H1 (cell line): Measurements from ENCODE around the gene HAGH. TPM values are rescaled to one million over a fixed set of nuclear protein-coding genes. Genes with fewer than 3 reads are reported as not detected.

ENCODE experiments used
- CTCF ChIA-PET: fragments of 300-600 bp; sonication (Branson Sonifier 250); formaldehyde crosslinking; loops from one replicate; lab custom pipeline; 2021; ENCODE audit not compliant: partially characterized antibody; lab: Charles Lee
- POLR2A ChIA-PET: fragments of 300-600 bp; sonication (Branson Sonifier 250); formaldehyde crosslinking; loops from one replicate; lab custom pipeline; 2021; ENCODE audit warnings: inconsistent platforms; ENCODE audit not compliant: partially characterized antibody; lab: Charles Lee
- DNase-seq, 2 experiments: peaks; one replicate each; pipeline versions ENCODE4 v3.0.0 to v3.0.0-alpha.2; 2010 to 2022; ENCODE audit warnings: low spot score in 2 of 2, low read depth in 1 of 2, mixed read lengths in 1 of 2
- FAIRE-seq: peaks from 2 replicates; lab custom pipeline; 2011; peaks lifted over from hg19 to GRCh38; lab: Jason Lieb, UNC
- H2AFZ ChIP-seq: 2 replicates; pipeline ENCODE4 v1.8.1; 2012; ENCODE audit warnings: low read length, inconsistent platforms
- H2AK5ac ChIP-seq: 2 replicates; pipeline ENCODE4 v1.6.1; 2013; ENCODE audit warnings: low read depth, low read length
- H2BK120ac ChIP-seq: replicated peaks from 2 replicates; pipeline ENCODE3; 2013; ENCODE audit warnings: low read depth, low read length, inconsistent platforms
- H2BK12ac ChIP-seq: 2 replicates; pipeline ENCODE4 v1.6.1; 2013; ENCODE audit warnings: low read depth, low read length
- H2BK15ac ChIP-seq: 2 replicates; pipeline ENCODE4 v1.6.1; 2013; ENCODE audit warnings: low read length
- H2BK20ac ChIP-seq: 2 replicates; pipeline ENCODE4 v1.6.1; 2013; ENCODE audit warnings: low read length
- H2BK5ac ChIP-seq: 2 replicates; pipeline ENCODE4 v1.6.1; 2013; ENCODE audit warnings: low read depth, low read length
- H3K14ac ChIP-seq: 2 replicates; pipeline ENCODE4 v1.6.1; 2013; ENCODE audit warnings: inconsistent platforms; ENCODE audit not compliant: insufficient read length
- H3K18ac ChIP-seq: 2 replicates; pipeline ENCODE4 v1.6.1; 2013; ENCODE audit warnings: low read length; ENCODE audit errors: extremely low read depth
- H3K23ac ChIP-seq: 2 replicates; pipeline ENCODE4 v1.6.1; 2013; ENCODE audit warnings: inconsistent platforms; ENCODE audit not compliant: insufficient read length
- H3K23me2 ChIP-seq: 2 replicates; pipeline ENCODE4 v1.6.1; 2013; ENCODE audit warnings: low read depth, low read length
- H3K27ac ChIP-seq: 2 replicates; pipeline ENCODE4 v1.6.1; 2011; ENCODE audit warnings: low read depth, low read length, inconsistent platforms
- H3K27me3 ChIP-seq, 4 experiments: replicated peaks in 1 of 4; 1 replicate in 1 of 4; 2 replicates in 3 of 4; pipeline versions ENCODE4 v1.6.1 to v1.8.1; 2011 to 2013; ENCODE audit warnings: low read length in 3 of 4, mild to moderate bottlenecking in 3 of 4, inconsistent platforms in 2 of 4, mixed read lengths in 2 of 4, moderate library complexity in 1 of 4; ENCODE audit not compliant: control insufficient read depth in 3 of 4, insufficient read depth in 3 of 4; ENCODE audit errors: extremely low read depth in 1 of 4
- H3K36me3 ChIP-seq, 4 experiments: 2 replicates each; pipeline versions ENCODE4 v1.6.1 to v1.8.1; 2011 to 2013; ENCODE audit warnings: mild to moderate bottlenecking in 4 of 4, low read length in 3 of 4, moderate library complexity in 2 of 4, control low read depth in 1 of 4, inconsistent platforms in 1 of 4; ENCODE audit not compliant: insufficient read depth in 4 of 4, control insufficient read depth in 2 of 4
- H3K4ac ChIP-seq: replicated peaks from 2 replicates; pipeline ENCODE3; 2013; ENCODE audit warnings: low read length, low read depth, mixed read lengths, inconsistent platforms; ENCODE audit not compliant: insufficient read length
- H3K4me1 ChIP-seq, 4 experiments: replicated peaks in 1 of 4; 1 replicate in 1 of 4; 2 replicates in 3 of 4; pipeline versions ENCODE4 v1.6.1 to v1.8.1; 2011 to 2013; ENCODE audit warnings: low read length in 3 of 4, inconsistent platforms in 2 of 4, mixed read lengths in 1 of 4; ENCODE audit not compliant: insufficient read depth in 4 of 4, control insufficient read depth in 3 of 4
- H3K4me2 ChIP-seq, 2 experiments: 2 replicates each; pipeline versions ENCODE4 v1.6.1 to v1.8.1; 2011 to 2013; ENCODE audit warnings: low read depth in 2 of 2, low read length in 2 of 2, control low read depth in 1 of 2, inconsistent platforms in 1 of 2, mild to moderate bottlenecking in 1 of 2; ENCODE audit not compliant: insufficient read depth in 1 of 2
- H3K4me3 ChIP-seq, 4 experiments: fragments of 200-600, 300-600 bp in 1 of 4; sonication (generic), shearing (Covaris generic), sonication (Bioruptor Twin) in 1 of 4; 2 replicates each; pipeline versions ENCODE4 v1.5.1 to v1.8.1; 2011 to 2016; ENCODE audit warnings: low read length in 4 of 4, low read depth in 3 of 4, control low read depth in 2 of 4, inconsistent platforms in 2 of 4, mild to moderate bottlenecking in 2 of 4, mixed read lengths in 1 of 4, moderate library complexity in 1 of 4; ENCODE audit not compliant: insufficient read depth in 2 of 4; ENCODE audit errors: extremely low read depth in 1 of 4
- H3K56ac ChIP-seq: replicated peaks from 2 replicates; pipeline ENCODE3; 2013; ENCODE audit warnings: low read depth, mild to moderate bottlenecking, mixed read lengths, low read length, inconsistent platforms; ENCODE audit not compliant: insufficient read length
- H3K79me1 ChIP-seq: 2 replicates; pipeline ENCODE4 v1.6.1; 2013; ENCODE audit warnings: low read depth, low read length, control low read depth
- H3K79me2 ChIP-seq, 2 experiments: 2 replicates each; pipeline versions ENCODE4 v1.6.1 to v1.8.1; 2012 to 2013; ENCODE audit warnings: low read length in 2 of 2, mild to moderate bottlenecking in 2 of 2, inconsistent platforms in 1 of 2; ENCODE audit not compliant: insufficient read depth in 2 of 2, control insufficient read depth in 1 of 2
- H3K9ac ChIP-seq, 4 experiments: replicated peaks in 1 of 4; 1 replicate in 1 of 4; 2 replicates in 3 of 4; pipeline versions ENCODE4 v1.6.1 to v1.8.1; 2011 to 2013; ENCODE audit warnings: low read depth in 3 of 4, low read length in 3 of 4, control low read depth in 2 of 4, mild to moderate bottlenecking in 2 of 4, moderate library complexity in 2 of 4, inconsistent platforms in 1 of 4; ENCODE audit errors: extremely low read depth in 1 of 4
- H3K9me3 ChIP-seq, 2 experiments: 2 replicates each; pipeline versions ENCODE4 v1.6.1 to v1.8.1; 2012 to 2013; ENCODE audit warnings: mild to moderate bottlenecking in 2 of 2, moderate library complexity in 2 of 2, control low read depth in 1 of 2, inconsistent platforms in 1 of 2, low read depth in 1 of 2, low read length in 1 of 2, mixed read lengths in 1 of 2; ENCODE audit not compliant: insufficient read depth in 2 of 2
- H4K20me1 ChIP-seq, 2 experiments: replicated peaks in 1 of 2; 2 replicates each; pipeline versions ENCODE3 to v1.8.1; 2011 to 2013; ENCODE audit warnings: inconsistent platforms in 2 of 2, low read length in 2 of 2, mild to moderate bottlenecking in 1 of 2; ENCODE audit not compliant: insufficient read depth in 2 of 2, control insufficient read depth in 1 of 2
- H4K5ac ChIP-seq: 2 replicates; pipeline ENCODE4 v1.6.1; 2013; ENCODE audit warnings: low read length, low read depth, mixed read lengths, inconsistent platforms; ENCODE audit not compliant: insufficient read length
- H4K8ac ChIP-seq: 2 replicates; pipeline ENCODE4 v1.8.0; 2013; ENCODE audit warnings: mild to moderate bottlenecking, moderate library complexity, low read length, inconsistent platforms; ENCODE audit not compliant: insufficient read depth; ENCODE audit errors: extremely low read depth
- H4K91ac ChIP-seq: replicated peaks from 2 replicates; pipeline ENCODE3; 2013; ENCODE audit warnings: low read length, mixed read lengths, inconsistent platforms; ENCODE audit not compliant: insufficient read length
- ATF2 ChIP-seq: IDR thresholded peaks from 2 replicates; pipeline ENCODE4 v1.6.1; 2012; ENCODE audit warnings: low read length, inconsistent platforms
- BACH1 ChIP-seq: IDR thresholded peaks from 2 replicates; pipeline ENCODE4 v1.6.1; 2012; ENCODE audit warnings: low read length, improper control_type of control experiment
- CBX8 ChIP-seq: fragments of 300-800, 300-1000 bp; sonication (generic); IDR thresholded peaks from 2 replicates; pipeline ENCODE4 v1.7.1; 2016; ENCODE audit warnings: low read depth, low read length, borderline replicate concordance
- CEBPB ChIP-seq: IDR thresholded peaks from 2 replicates; pipeline ENCODE4 v1.6.1; 2012; ENCODE audit warnings: low read depth, low read length
- HDAC2 ChIP-seq, 2 experiments: fragments of 300-600 bp in 1 of 2; sonication (generic) in 1 of 2; IDR thresholded peaks; 2 replicates each; pipeline ENCODE4 v1.6.1; 2011 to 2012; ENCODE audit warnings: low read depth in 2 of 2, low read length in 2 of 2, mild to moderate bottlenecking in 2 of 2, moderate library complexity in 2 of 2, borderline replicate concordance in 1 of 2, inconsistent platforms in 1 of 2
- KDM5A ChIP-seq: fragments of 200-600 bp; IDR thresholded peaks from 2 replicates; pipeline ENCODE4 v1.7.1; 2012; ENCODE audit warnings: mild to moderate bottlenecking, low read length, inconsistent platforms, mixed read lengths
- POU5F1 ChIP-seq: IDR thresholded peaks from 2 replicates; pipeline ENCODE4 v1.6.1; 2011; ENCODE audit warnings: low read depth, mild to moderate bottlenecking, low read length, moderate library complexity
- RBBP5 ChIP-seq: IDR thresholded peaks from 2 replicates; pipeline ENCODE4 v1.7.1; 2012; ENCODE audit warnings: low read depth, mild to moderate bottlenecking, inconsistent platforms, low read length, moderate library complexity, borderline replicate concordance
- WGBS, 2 experiments: shearing (Covaris generic) in 1 of 2; methylation state at CpG; one replicate each; pipeline versions ENCODE4 v1.1.6 to v1.1.7; 2013 to 2015; ENCODE audit warnings: low lambda C conversion rate in 2 of 2, mixed read lengths in 2 of 2, inconsistent platforms in 1 of 2, low coverage in 1 of 2, missing lambda C conversion rate in 1 of 2; ENCODE audit not compliant: insufficient replicate concordance in 2 of 2, insufficient coverage in 1 of 2, insufficient read length in 1 of 2; ENCODE audit errors: extremely low coverage in 1 of 2, missing lambda C conversion rate in 1 of 2; 5-methylcytosine and 5-hydroxymethylcytosine counted together
- polyA plus RNA-seq, 7 experiments: library from polyadenylated mRNA; depleted of rRNA in 3 of 7; stranded (reverse) in 5 of 7; unstranded in 2 of 7; fragments of >200 nt in 5 of 7; fragments of 200-250 nt in 2 of 7; gene quantifications; 1 replicate in 5 of 7; 2 replicates in 1 of 7; 4 replicates in 1 of 7; pipeline versions ENCODE4 v1.2.1 to v1.2.3, GENCODE V29; 2011 to 2013; ENCODE audit warnings: missing spikeins in 2 of 7, mixed read lengths in 2 of 7
- total RNA-seq: library from RNA; stranded (reverse); fragmentation: NEBNext Ultra II Directional; extraction: Animal tissue kit (Norgen Biotek cat#: 25700); gene quantifications from 2 replicates; pipeline ENCODE4 v1.2.1, GENCODE V29; 2021

HAGH gene
- total and polyA plus RNA-seq, 2 of the 8 experiments (the other 6 are each of a cell fraction or from before 2014, with no cell fraction given), result 28.7 to 40.6 TPM

GRCh38 chr16:1765826-1766225, 60.8 kb downstream of the HAGH start:
- no peaks in the 10 kb centered on the region; a peak in 1 of 7 replicates for H3K27me3 ChIP-seq
- TF ChIP-seq KDM5A, result no peak
- TF ChIP-seq RBBP5, result no peak
- TF ChIP-seq BACH1, result no peak
- TF ChIP-seq HDAC2 (IDR thresholded peaks at IDR 0.05; ENCODE audit: borderline replicate concordance in 1 of 2, low read depth in 2 of 2, low read length in 2 of 2), result no peak
- TF ChIP-seq POU5F1, result no peak
- TF ChIP-seq CBX8, result no peak
- TF ChIP-seq ATF2, result no peak
- TF ChIP-seq CEBPB, result no peak
- H3K79me1 ChIP-seq, result no peaks in the 10 kb centered on the region
- H3K14ac ChIP-seq, result no peak overlapping the region
- no peak overlapping the region for H4K8ac ChIP-seq
- H3K23ac ChIP-seq, result no peak overlapping the region
- H2BK12ac ChIP-seq, result no peak overlapping the region
- H3K4me1 ChIP-seq, result peaks cover 0 to 21% (median 12%) of the 10 kb centered on the region in 4 experiments; a peak in 5 of 7 replicates
- ChIA-PET CTCF (interaction anchor here (1.3 to 3.1 kb wide), 2 partner anchors 8 to 25 kb away, joined by 3 to 13 read pairs; partner anchors contain the start of genes EME2 and MRPS34), POLR2A (interaction anchor here (1.3 to 13.5 kb wide), 2 partner anchors 14 to 88 kb away, joined by 3 to 246 read pairs; partner anchors contain the start of genes JPT2, NUBP2 and SPSB3)
- H3K9me3 ChIP-seq, result no peaks in the 10 kb centered on the region; a peak in 1 of 4 replicates
- no peak overlapping the region for H3K4ac ChIP-seq
- no peak overlapping the region for H4K91ac ChIP-seq
- H2BK5ac ChIP-seq, result no peak overlapping the region
- no peak overlapping the region for H3K9ac ChIP-seq
- no peak overlapping the region for H4K5ac ChIP-seq
- H3K23me2 ChIP-seq, result peaks cover 6% of the 10 kb centered on the region; the same call in 1 of the 2 replicates
- H3K4me2 ChIP-seq, result no peak overlapping the region
- no peak for DNase-seq
- WGBS, 2 experiments, result 92% methylated on average over 20 of the region's 22 CpGs; no CpG with 5 or more reads in 1 of the 2 experiments
- no peak overlapping the region for H2AFZ ChIP-seq
- H3K27ac ChIP-seq, result no peak overlapping the region
- H2BK15ac ChIP-seq, result no peak overlapping the region
- no peaks in the 10 kb centered on the region; a peak in 1 of 4 replicates for H3K79me2 ChIP-seq
- H3K18ac ChIP-seq, result no peak overlapping the region
- H3K56ac ChIP-seq, result no peak overlapping the region
- peaks cover 1 to 13% of the 10 kb centered on the region in 2 experiments for H4K20me1 ChIP-seq
- H2AK5ac ChIP-seq, result no peak overlapping the region
- no peak overlapping the region for H2BK120ac ChIP-seq
- H3K4me3 ChIP-seq, result no peak overlapping the region
- peaks cover 3 to 37% (median 7%) of the 10 kb centered on the region in 4 experiments; a peak in 4 of 8 replicates for H3K36me3 ChIP-seq
- FAIRE-seq, result no peak
- H2BK20ac ChIP-seq, result no peak overlapping the region
